ENCODE measurements around the gene TMEM243. TPM values are rescaled to one million over a fixed set of nuclear protein-coding genes. Genes with fewer than 3 reads are reported as not detected.

TMEM243 gene
- total and polyA plus RNA-seq, 2 of the 13 experiments (the other 11 are each of a cell fraction or from before 2014, with no cell fraction given) = 25.1 to 31.2 TPM

GRCh38 chr7:87154166-87154565 is 65.4 kb downstream of the TMEM243 start:
- H3K27me3 ChIP-seq (ENCODE audit: control insufficient read depth in 1 of 2, insufficient read depth in 2 of 2, low read length in 2 of 2) = no peaks in the 10 kb centered on the region; a peak in 1 of 5 replicates
- no peaks in the 10 kb centered on the region for H3K9me3 ChIP-seq (ENCODE audit: low read length)
- H3K4me3 ChIP-seq (replicated peaks in 1 of 3; ENCODE audit: insufficient read depth in 1 of 3, low read depth in 2 of 3, low read length in 3 of 3) = peak overlapping the region; percentile 86 to 97 (median 91); a peak in 5 of 6 replicates
- H4K20me1 ChIP-seq (ENCODE audit: insufficient read depth, low read length) = no peaks in the 10 kb centered on the region; the same call in 1 of the 2 replicates
- WGBS (ENCODE audit: low lambda C conversion rate) = 46% methylated on average over 2 of the region's 2 CpGs
- H2AFZ ChIP-seq (ENCODE audit: low read length) = no peak overlapping the region
- DNase-seq (ENCODE audit: low spot score) (no peak), FAIRE-seq (no peak), ATAC-seq (no peak)
- CTCF ChIA-PET (ENCODE audit: low intra/inter-chr PET ratio, low total read pairs) = no interaction called here
- H3K27ac ChIP-seq (ENCODE audit: extremely low read length, insufficient read depth, low read length) = peak overlapping the region; percentile 98
- peaks cover 63% of the 10 kb centered on the region for H3K79me2 ChIP-seq (ENCODE audit: insufficient read depth, low read length)
- intact Hi-C loops (cut with micrococcal nuclease; ENCODE audit: unreplicated experiment) = loop anchor here (5.0 kb wide), 1 partner anchor 212 kb away; no protein-coding TSS in a partner anchor
- POLR2A ChIA-PET = interaction anchor here (2.5 kb wide), 1 partner anchor 66 kb away, joined by 7 read pairs; the partner anchor contains the start of gene TMEM243
- peaks cover 43% of the 10 kb centered on the region for H3K4me1 ChIP-seq (ENCODE audit: insufficient read depth, low read length)
- no TSS peak for BruUV-seq (replicated peaks)
- peak overlapping the region; percentile 91; the same call in 1 of the 2 replicates for H3K9ac ChIP-seq (ENCODE audit: insufficient read depth, low read depth, low read length)
- no peaks in the 10 kb centered on the region; a peak in 1 of 5 replicates for H3K36me3 ChIP-seq (replicated peaks in 1 of 2; ENCODE audit: control insufficient read depth in 1 of 2, insufficient read depth in 2 of 2, low read length in 2 of 2)
- in situ Hi-C loops (cut with HindIII; ENCODE audit: extremely low pct_ligation_motif_present, low pct_unique_long_range_greater_than_20kb) = loop anchor here (5.0 kb wide), 1 partner anchor 212 kb away; no protein-coding TSS in a partner anchor
- H3K4me2 ChIP-seq (ENCODE audit: low read depth, low read length) = peak overlapping the region; percentile 71
- TF ChIP-seq RARA (CRISPR knock-in tag; IDR thresholded peaks at IDR 0.05) = no peak
- no peak for TF ChIP-seq RXRA (CRISPR knock-in tag; IDR thresholded peaks at IDR 0.05)
- no peak for TF ChIP-seq NAIF1 (CRISPR knock-in tag; IDR thresholded peaks at IDR 0.05; ENCODE audit: borderline replicate concordance)
- TF ChIP-seq ZNF331 (CRISPR knock-in tag; IDR thresholded peaks at IDR 0.05) = no peak
- TF ChIP-seq ZNF775 (CRISPR knock-in tag; IDR thresholded peaks at IDR 0.05; ENCODE audit: borderline replicate concordance) = no peak
- no peak for TF ChIP-seq ZNF589 (CRISPR knock-in tag; conservative IDR thresholded peaks at IDR 0.05)
- no peak for TF ChIP-seq RXRB (CRISPR knock-in tag; IDR thresholded peaks at IDR 0.05; ENCODE audit: borderline replicate concordance)
- TF ChIP-seq ATF7 (IDR thresholded peaks at IDR 0.05) = no peak
- no peak for TF ChIP-seq ATF7 (CRISPR knock-in tag; IDR thresholded peaks at IDR 0.05)
- no peak for TF ChIP-seq CEBPG (CRISPR knock-in tag; IDR thresholded peaks at IDR 0.05)
- no peak for TF ChIP-seq FOXK2 (IDR thresholded peaks at IDR 0.05)
- TF ChIP-seq ISL2 (CRISPR knock-in tag; IDR thresholded peaks at IDR 0.05) = no peak
- no peak for TF ChIP-seq SNAPC2 (CRISPR knock-in tag; IDR thresholded peaks at IDR 0.05)
- TF ChIP-seq, protein P1, sequence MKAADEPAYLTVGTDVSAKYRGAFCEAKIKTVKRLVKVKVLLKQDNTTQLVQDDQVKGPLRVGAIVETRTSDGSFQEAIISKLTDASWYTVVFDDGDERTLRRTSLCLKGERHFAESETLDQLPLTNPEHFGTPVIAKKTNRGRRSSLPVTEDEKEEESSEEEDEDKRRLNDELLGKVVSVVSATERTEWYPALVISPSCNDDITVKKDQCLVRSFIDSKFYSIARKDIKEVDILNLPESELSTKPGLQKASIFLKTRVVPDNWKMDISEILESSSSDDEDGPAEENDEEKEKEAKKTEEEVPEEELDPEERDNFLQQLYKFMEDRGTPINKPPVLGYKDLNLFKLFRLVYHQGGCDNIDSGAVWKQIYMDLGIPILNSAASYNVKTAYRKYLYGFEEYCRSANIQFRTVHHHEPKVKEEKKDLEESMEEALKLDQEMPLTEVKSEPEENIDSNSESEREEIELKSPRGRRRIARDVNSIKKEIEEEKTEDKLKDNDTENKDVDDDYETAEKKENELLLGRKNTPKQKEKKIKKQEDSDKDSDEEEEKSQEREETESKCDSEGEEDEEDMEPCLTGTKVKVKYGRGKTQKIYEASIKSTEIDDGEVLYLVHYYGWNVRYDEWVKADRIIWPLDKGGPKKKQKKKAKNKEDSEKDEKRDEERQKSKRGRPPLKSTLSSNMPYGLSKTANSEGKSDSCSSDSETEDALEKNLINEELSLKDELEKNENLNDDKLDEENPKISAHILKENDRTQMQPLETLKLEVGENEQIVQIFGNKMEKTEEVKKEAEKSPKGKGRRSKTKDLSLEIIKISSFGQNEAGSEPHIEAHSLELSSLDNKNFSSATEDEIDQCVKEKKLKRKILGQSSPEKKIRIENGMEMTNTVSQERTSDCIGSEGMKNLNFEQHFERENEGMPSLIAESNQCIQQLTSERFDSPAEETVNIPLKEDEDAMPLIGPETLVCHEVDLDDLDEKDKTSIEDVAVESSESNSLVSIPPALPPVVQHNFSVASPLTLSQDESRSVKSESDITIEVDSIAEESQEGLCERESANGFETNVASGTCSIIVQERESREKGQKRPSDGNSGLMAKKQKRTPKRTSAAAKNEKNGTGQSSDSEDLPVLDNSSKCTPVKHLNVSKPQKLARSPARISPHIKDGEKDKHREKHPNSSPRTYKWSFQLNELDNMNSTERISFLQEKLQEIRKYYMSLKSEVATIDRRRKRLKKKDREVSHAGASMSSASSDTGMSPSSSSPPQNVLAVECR (CRISPR knock-in tag; IDR thresholded peaks at IDR 0.05; ENCODE audit: borderline replicate concordance) = no peak
- no peak for TF ChIP-seq TERF1 (CRISPR knock-in tag; IDR thresholded peaks at IDR 0.05)
- TF ChIP-seq UBTF (CRISPR knock-in tag; IDR thresholded peaks at IDR 0.05) = no peak
- TF ChIP-seq GABPA (IDR thresholded peaks at IDR 0.05; ENCODE audit: low read depth, low read length) = no peak
- TF ChIP-seq GABPA (CRISPR knock-in tag; IDR thresholded peaks at IDR 0.05; ENCODE audit: low read depth) = no peak
- TF ChIP-seq SMAD1 (CRISPR knock-in tag; IDR thresholded peaks at IDR 0.05; ENCODE audit: borderline replicate concordance, low read depth) = no peak
- TF ChIP-seq ZNF234 (CRISPR knock-in tag; conservative IDR thresholded peaks at IDR 0.05) = no peak
